RPMI7951 (cell line): ENCODE results near the gene KCNK13. TPM values are rescaled to one million over a fixed set of nuclear protein-coding genes. Genes with fewer than 3 reads are reported as not detected.
A peak's percentile ranks its signal among the peaks of the same experiment; 100 is the strongest.
"Not testable (repeated sequence)": the region's sequence is repeated elsewhere in the genome, so short reads cannot be mapped to it uniquely, and the experiment has no call there.

ENCODE experiments used
- DNase-seq: peaks from one replicate; pipeline ENCODE4 v3.0.0-alpha.2; 2012; ENCODE audit warnings: low read depth
- total RNA-seq: library from RNA; depleted of rRNA; stranded (reverse); fragments of >200 nt; shearing (Covaris generic); gene quantifications from 2 replicates; pipeline ENCODE4 v1.2.3, GENCODE V29; 2014; rRNA removed

KCNK13 gene
- total RNA-seq: not detected in 2 replicates

DNA sequence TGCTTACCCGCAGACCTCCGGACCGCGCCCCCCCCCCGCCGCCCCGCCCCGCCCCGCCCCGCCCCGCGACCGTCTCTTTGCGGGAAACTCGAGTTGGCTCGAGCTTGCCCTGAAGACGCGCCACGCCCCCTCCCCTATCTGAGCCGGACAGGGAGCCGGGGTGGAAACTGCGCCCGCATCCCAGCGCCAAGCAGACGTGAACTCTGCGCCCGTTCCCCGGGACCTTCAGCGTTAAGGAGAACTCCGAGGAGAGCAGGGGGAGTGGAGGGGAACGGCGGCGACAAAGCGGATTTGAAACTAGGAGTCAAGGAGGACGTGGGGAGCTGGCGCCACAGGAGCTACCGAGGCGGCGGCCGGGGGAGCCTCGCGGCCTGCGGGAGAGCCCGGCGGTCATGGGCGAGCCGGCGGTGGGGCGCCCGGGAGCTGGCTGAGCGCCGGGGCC, at the start of gene KCNK13:
Gene KCNK13 (plus strand): TSS at position 310 of the 442 bp plus-strand sequence. CDS start 212 bp downstream, outside the sequence.
- DNase-seq: no peak

DNA sequence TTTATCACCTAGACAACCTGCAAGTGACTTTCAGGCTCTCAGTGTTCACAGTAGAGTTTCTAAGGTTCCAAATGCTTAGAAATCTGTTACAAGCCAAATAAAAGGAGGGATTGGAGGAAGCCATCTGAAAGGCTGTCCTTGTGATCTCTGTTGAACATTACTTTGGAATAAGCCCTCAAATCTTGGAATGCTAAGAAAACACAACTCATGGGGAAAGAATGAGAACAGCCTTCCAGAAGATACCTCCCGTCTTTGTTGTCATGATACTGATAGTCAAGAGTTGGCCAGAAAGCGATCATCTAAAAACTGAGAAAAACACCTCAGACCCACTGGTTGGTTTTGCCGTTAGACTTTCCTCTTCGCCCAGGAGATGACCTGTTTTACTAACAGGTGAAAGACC, 44.4 kb upstream of the KCNK13 start:
- DNase-seq: no peak

DNA sequence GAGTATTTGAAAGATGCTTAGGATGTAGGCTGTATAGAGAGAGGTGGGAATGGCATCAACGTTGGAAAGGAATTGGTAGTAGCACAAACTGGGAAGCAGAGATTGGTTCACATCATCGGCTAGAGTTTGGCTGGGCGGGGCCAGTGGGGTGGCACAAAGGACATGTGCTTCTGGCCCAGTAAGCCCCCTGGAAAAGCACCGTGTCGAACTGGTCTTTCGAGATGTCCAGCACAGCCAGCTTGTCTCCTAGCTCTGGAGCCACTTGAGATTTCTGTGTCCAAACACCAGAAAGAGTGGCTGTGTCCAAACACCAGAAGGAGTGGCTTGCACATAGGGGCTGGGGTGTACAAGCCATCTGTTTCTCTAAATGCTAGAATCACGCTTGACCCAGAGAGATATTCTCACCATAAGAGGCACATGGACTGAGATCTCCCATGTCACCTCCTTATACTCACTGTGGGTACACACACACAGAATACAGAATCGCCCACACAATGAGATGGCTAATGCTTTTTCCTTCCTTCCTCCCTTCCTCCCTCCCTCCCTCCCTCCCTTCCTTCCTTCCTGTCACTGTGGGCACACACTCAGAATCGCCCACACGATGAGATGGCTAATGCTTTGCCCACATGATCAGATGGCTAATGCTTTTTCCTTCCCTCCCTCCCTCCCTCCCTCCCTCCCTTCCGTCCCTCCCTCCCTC, 41.8 kb upstream of the KCNK13 start:
- peak; percentile 1 for DNase-seq

DNA sequence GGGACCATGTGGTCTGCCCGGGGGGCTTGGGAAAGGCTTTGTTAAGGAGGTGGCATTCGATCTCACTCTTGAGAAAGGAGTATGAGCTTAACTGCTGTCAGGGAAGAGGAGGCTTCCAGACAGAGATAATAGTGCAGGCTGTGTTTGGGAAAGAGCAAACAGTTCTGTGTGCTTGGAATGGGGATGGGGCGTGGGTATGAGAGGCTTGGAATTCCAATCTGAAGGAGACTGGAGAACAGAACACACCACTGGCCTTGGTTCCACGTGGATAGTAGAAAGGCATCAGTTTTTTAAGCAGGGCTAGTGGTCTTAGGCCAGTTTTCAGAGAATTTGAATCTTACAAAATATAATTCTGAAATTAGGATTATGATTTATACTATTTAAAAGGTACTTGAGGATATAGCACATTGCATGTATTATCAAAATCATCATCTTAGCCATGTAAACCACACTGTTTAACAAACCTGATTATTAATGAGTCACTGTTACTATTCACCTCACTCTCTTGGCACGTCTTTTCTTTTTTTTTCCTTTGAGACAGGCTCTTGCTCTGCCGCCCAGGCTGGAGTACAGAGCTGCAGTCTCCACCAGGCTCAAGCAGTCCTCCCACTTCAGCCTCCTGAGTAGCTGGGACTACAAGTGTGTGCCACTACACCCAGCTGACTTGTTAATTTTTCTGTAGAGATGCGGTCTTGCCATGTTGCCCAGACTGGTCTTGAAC, 38.5 kb upstream of the KCNK13 start:
- no peak for DNase-seq

DNA sequence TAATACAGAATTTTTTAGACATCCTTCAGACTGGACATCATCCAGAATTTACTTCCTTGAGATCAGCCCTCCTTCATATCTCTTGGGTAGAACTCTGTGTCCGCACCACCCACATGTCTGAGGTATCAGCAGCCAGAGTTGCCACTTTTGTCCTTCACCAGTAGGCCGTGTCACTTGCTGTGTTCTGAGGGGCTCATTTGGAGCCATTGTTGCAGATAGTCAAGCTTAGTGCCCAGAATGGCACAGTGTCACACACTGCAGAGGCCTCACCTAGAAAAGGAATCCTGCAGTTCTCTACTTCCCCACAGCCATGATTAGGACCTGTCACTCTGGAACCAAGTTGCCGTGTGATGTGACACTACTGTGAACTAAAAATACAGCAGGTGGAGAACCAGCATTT, 36.9 kb upstream of the KCNK13 start:
- no peak for DNase-seq

DNA sequence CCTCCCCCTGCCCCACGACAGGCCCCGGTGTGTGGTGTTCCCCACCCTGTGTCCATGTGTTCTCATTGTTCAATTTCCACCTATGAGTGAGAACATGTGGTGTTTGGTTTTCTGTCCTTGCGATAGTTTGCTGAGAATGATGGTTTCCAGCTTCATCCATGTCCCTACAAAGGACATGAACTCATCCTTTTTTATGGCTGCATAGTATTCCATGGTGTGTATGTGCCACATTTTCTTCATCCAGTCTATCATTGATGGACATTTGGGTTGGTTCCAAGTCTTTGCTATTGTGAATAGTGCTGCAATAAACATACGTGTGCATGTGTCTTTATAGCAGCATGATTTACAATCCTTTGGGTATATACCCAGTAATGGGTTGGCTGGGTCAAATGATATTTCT, 35.2 kb upstream of the KCNK13 start:
- DNase-seq: not testable (repeated sequence)

DNA sequence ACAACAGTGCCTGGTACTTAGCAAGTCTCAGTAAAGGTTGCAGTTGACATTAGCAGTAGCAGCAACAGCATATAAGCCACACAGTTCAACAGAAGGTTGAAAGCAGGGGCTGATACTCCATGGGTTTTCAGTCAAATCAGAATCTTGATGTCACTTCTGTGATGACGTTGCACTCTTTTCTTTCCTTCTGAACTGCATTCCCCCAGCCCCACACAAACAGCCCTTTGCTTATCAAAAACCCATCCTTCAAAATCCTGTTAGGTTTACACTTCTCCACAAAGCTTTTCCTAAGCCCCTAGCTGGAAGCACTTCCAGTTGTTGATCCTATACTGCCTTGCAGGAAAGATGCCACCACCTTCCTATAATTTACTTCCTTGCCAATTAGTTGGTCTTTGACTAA, 34.0 kb upstream of the KCNK13 start:
- no peak for DNase-seq

DNA sequence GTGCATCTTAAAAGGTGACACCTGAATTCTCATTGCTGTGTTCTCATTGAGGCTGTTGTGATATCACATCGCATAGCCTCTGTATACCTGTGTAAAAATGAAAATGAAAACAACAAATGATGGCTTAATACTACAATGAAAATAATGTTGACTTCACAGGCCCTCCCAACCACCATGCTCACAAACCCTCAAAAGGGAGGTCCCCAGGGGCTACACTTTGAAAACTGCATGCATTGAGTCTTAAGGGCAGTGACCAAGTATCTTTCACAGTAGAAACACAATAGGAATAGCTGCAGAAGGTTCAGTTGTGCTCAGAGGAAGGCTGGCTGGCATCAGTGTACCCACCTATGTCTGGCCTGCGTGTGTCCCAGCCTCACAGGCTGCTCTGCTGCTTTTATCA, 27.6 kb upstream of the KCNK13 start:
- DNase-seq: no peak

DNA sequence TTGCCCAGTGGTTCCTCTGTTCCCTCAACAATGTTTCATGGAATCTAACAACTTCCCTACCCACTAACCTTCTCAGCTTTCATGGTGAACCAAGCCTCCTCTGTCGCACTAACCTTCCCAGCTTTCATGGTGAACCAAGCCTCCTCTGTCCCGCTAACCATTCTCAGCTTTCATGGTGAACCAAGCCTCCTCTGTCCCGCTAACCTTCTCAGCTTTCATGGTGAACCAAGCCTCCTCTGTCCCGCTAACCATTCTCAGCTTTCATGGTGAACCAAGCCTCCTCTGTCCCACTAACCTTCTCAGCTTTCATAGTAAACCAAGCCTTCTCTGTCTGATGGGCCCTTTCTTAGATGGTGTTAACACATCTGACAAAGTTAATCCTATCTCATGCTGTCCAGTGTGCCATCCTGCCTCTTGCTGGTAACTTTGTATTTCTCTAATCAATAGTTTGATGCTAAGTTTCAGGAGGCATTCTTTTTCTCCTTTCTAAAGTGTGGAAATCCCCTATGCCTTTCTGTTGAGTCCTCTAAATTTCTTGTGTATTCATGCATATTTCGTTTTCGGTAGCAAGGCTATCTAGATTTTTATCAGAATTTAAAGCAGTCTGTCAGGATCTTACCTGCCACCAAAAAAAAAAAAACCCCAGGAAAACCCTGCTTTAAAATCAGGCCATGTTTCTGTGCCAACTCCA, 26.8 kb upstream of the KCNK13 start:
- no peak for DNase-seq

DNA sequence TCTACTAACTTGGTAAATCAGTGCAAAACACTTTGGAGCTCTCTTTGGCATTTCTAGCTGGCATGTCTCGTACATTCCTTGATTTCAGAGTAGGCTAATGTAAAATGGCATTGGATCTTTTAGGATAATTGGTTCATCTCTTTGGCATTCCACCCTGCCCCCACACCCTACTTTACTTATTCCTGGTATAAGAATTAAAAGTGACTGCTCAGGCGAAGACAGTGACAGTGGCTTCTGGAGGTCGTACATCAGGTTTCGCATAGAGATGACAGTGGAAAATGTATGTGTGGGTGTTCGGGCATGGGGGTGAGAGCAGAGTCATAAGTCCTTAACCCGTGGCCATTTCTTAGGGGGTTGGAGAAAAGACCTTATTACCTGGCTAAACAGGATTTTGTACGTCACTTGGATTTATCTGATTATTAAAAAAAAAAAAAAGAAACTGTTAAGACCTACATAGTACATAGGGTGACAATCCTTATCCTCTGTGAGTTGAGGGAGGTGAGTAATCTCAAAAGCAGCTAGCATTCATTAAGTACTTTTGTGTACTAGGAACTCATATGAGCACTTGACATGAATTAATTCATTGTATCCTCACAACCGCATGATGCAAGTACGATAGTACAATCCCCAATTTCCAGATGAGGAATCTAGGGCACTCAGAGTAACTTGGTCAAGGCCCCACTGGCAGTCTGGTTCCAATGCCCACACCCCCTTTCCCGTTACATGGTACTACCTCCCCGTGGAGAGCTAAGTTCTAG, 22.4 kb upstream of the KCNK13 start:
- DNase-seq: peak; percentile 15

DNA sequence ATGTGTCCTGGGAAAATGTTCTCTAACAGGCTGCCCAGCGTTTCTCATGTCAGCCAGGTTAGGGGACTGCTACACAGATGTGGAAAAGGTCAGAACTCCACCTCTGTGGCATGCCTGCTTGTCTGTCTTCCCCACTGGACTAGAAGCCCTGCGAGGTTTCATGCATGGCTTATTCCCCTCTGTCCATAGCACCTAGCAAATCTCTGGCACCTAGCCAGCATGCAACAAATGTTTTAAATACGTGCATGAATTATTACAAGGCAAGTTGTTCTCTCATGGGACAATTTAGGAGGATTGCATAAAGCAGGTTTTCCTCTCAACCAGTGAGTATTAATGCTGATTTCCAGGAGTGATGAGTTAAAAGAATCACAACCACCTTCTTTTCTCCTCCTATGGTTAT, 21.4 kb upstream of the KCNK13 start:
- DNase-seq: no peak

DNA sequence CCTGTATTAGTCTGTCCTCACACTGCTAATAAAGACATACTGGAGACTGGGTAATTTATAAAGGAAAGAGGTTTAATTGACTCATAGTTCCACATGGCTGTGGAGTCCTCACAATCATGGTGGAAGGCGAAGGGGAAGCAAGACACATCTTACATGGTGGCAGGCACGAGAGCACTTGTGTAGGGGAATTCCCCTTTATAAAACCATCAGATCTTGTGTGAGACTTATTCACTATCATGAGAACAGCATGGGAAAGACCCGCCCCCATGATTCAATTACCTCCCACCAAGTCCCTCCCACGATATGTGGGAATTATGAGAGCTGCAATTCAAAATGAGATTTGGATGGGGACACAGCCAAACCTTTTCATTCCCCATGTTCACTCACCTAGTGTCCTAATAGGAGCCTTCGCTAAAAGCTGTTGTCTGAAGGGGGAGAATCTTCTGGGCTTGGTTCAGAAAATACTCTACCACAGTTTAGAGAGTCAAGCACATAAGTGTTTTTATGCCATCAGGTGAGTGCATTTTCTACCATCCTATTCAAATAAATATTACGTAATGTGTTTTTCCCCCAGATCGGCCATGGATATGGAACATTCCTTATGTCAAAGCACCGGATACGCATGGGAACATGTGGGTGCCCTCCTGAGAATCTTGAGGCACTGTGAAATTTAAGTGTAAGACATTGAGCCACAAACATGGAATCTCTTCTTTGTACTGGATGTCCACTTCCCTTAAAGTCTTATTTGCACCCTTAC, 19.1 kb upstream of the KCNK13 start:
- DNase-seq: no peak

DNA sequence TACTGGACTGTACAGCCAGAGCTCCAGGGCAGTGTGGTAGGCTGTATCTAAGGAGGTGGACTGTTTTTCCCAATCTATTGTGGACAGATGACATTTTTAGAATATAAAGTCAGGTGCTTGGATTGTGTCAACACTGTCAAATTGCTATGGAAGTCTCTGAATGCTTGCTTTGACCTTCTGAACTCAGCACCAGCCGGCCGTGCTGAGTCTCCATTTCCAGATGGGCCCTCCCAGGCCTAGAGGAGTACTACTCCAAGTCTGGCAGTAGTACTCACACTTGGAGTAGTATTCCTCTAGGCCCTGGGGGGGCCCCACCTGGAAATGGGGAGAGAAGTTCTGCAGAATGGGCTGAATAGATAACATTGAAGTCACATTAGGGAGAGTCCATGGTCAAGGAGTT, 16.2 kb upstream of the KCNK13 start:
- no peak for DNase-seq

DNA sequence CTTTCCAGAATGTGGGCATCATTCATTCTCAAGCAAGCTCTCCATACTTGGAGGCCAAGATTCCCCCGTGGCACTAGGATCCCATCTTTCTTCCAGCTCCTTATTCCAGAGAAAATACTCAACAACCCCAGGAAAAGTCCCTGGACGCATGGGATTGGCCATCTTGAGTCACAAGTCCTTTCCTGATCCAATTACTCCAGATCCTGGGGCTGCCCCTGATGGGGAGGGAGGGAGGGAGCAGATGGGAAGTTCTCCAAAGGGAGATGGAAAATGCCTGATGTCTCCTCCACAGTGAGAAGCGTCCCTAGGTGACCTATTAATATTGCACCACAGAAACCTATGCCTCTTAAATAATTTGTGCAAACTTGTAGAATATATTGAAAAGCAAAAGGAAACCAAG, 12.4 kb upstream of the KCNK13 start:
- peak; percentile 9 for DNase-seq

DNA sequence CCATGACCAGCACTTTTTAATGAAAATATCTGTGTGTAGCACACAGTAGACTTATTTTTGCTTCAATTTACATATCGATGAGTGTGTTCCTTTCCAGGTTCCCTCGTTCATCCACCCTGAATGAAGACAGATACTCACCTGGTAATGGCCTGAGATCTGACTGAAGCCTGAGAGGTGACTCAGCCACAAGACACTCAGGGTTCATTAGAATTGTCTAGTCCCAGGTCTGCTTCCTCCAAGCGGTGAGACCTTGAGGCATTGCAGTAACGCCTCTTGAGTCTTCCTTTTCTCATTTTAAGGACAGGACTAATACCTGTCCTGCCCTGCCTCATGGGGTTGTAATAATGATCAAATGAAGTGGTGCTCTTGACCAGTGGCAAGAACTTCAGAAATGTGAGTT, 11.5 kb upstream of the KCNK13 start:
- DNase-seq: no peak

DNA sequence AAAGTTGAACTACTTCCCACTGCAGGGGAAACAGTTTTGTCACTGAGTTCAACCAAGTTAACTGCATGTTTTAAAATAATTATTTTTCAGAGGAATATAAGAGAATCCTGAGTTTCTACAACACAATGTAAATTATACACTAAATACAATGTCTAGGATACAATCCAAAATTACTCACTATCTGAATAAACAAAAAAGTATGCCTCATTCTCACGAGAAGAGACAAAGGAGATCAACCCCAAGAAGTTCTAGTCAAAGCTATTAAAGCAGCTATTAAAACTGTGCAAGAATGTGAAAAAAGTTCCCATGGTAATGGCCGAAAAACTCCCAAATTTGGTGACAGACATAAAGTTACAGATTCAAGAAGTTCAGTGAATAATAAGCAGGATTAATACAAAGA, 8.8 kb upstream of the KCNK13 start:
- DNase-seq: no peak

DNA sequence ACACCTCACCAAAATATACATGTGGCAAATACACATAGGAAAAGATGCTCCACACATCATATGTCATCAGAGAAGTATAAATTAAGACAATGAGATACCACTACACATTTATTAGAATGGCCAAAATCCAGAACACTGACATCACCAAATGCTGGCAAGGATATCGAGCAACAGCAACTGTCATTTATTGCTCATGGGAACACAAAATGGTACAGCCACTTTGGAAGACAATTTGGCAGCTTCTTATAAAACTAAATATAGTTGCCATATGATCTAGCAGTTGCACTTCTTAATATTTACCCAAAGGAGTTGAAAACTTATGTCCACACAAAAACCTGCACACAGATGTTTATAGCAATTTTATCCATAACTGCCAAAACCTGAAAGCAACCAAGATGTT, 7.0 kb upstream of the KCNK13 start:
- DNase-seq: no peak

DNA sequence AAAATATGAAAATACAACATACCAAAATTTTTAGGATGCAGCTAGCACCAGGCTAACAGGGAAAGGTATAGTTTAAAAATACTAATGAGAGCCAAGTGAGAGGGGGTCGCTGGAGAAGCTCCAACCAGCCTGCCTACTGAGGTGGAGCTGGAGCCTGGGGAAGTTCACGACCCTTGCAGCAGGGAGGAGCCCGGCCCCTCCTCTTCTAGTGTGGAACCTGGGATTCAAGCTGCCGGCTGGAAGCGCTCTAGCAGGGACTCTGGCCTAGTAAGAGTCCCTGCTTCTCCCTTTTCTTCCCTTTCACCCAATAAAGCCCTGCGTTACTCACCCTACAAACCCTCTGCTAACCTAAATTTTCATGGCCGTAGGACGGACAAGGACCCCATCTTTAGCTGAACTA, 5.0 kb upstream of the KCNK13 start:
- DNase-seq: no peak

DNA sequence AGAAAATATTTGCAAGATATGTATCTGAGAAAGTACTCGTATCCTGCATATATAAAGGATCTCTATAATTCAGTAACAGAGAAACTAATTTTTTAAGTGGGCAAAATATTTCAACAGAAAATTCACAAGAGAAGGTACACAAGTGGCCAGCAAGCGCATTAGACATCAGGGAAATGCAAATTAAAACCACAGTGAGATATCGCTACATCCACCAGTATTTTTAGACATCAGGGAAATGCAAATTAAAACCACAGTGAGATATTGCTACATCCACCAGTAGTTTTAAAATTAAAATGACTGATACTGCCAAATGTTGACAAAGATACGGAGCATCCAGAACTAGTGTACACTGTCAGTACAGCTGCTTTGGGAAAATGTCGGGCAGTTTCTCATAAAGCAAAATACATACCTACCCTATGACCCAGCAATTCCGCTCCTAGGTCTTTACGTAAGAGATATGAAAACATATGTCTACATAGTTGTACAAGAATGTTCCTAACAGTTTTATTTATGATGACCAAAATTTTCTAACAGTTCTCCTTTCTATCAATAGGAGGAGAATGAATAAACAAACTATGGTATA, 2.8 kb upstream of the KCNK13 start:
- DNase-seq: no peak

DNA sequence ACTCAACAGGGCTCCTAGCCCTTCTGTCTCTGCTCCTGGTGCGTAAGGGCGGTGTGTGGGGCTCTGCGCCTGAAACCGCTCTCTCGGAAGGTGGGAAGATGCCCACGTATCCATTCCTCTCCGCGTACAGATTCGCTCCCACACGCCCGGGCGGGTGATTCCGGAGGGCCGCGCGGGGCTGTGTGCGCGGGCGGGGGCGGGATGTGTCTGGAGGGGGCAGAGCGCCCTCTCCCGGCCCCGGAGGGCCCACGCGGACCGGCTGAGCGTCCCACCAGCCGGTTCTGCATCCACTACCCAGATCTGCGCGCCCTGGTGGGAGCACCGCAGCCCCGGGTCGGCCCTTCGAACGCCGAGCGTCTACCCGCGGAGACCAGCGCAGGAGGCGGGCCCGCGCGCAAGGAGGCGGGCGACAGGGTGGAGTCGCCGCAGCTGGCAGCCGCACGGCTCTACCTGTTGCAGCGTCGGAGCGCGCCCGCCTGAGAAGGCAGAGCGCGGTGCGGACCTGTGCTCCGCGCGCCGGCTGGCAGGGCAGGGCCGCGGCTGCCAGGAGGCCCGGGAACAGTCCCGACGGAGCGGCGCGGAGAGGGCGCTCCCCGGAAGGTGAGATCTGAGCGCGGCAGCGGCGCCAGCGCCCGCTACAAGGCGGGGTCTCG, 1.4 kb upstream of the KCNK13 start:
- no peak for DNase-seq
